ENCODE measurements around the gene C12orf56. TPM values are rescaled to one million over a fixed set of nuclear protein-coding genes. Genes with fewer than 3 reads are reported as not detected.

Gene C12orf56
- polyA plus RNA-seq, 2 of the 4 experiments (the other 2 are of a cell fraction) = 0.05 to 0.22 TPM

GRCh38 chr12:64269161-64269560, 121.4 kb downstream of the C12orf56 start:
- WGBS (ENCODE audit: missing lambda C conversion rate) = 45% methylated on average over 2 of the region's 2 CpGs
- H3K9me3 ChIP-seq = no peaks in the 10 kb centered on the region
- TF ChIP-seq HMGXB4 (CRISPR knock-in tag; IDR thresholded peaks at IDR 0.05; ENCODE audit: borderline replicate concordance) (no peak), CHD2 (IDR thresholded peaks at IDR 0.05; ENCODE audit: low read length, partially characterized antibody) (no peak), EHF (CRISPR knock-in tag; IDR thresholded peaks at IDR 0.05) (no peak), EHMT2 (IDR thresholded peaks at IDR 0.05; ENCODE audit: low read depth) (no peak), CHD4 (IDR thresholded peaks at IDR 0.05; ENCODE audit: borderline replicate concordance) (no peak), TFCP2L1 (CRISPR knock-in tag; IDR thresholded peaks at IDR 0.05) (no peak), RARB (CRISPR knock-in tag; IDR thresholded peaks at IDR 0.05) (no peak)
- no peak overlapping the region for H3K4me3 ChIP-seq
- no peak overlapping the region for H3K27ac ChIP-seq
- no peak for FAIRE-seq
- H3K4me1 ChIP-seq = no peaks in the 10 kb centered on the region
- POLR2A ChIA-PET = no interaction called here
- ATAC-seq = no peak
- DNase-seq (ENCODE audit: low read depth in 1 of 2, low spot score in 1 of 2) = no peak
- no peak overlapping the region for H3K4me2 ChIP-seq
- CTCF ChIA-PET = interaction anchor here (1.1 to 4.6 kb wide), 2 partner anchors 10 to 12 kb away, joined by 4 to 21 read pairs; no protein-coding TSS in a partner anchor

- no peak for TF ChIP-seq FOSB (CRISPR knock-in tag; IDR thresholded peaks at IDR 0.05)
- no peak for TF ChIP-seq HDAC2 (IDR thresholded peaks at IDR 0.05)
- TF ChIP-seq USF2 (IDR thresholded peaks at IDR 0.05) = no peak
- no peak for TF ChIP-seq PHF8 (IDR thresholded peaks at IDR 0.05; ENCODE audit: borderline replicate concordance, low read depth)
- TF ChIP-seq E2F6 (IDR thresholded peaks at IDR 0.05; ENCODE audit: borderline replicate concordance, low read depth) = no peak
- TF ChIP-seq SMC3 (IDR thresholded peaks at IDR 0.05) = no peak
- CTCF ChIA-PET = interaction anchor here (0.6 kb wide), 1 partner anchor 52 kb away, joined by 3 read pairs; no protein-coding TSS in a partner anchor
- peak; percentile 7 for FAIRE-seq
- no peaks in the 10 kb centered on the region for H3K9me3 ChIP-seq
- H3K27ac ChIP-seq = no peak overlapping the region
- no peak overlapping the region for H3K4me3 ChIP-seq
- ATAC-seq = no peak
- H3K4me2 ChIP-seq = no peak overlapping the region
- H3K4me1 ChIP-seq = no peaks in the 10 kb centered on the region
- whole genome bisulfite sequencing (ENCODE audit: missing lambda C conversion rate) = 45% methylated on average over 2 of the region's 2 CpGs
- POLR2A ChIA-PET = no interaction called here
- DNase-seq (ENCODE audit: low read depth in 1 of 2, low spot score in 1 of 2) = no peak
Measured at GRCh38 chr12:64268409-64268808, 122.1 kb downstream of the C12orf56 start.

- H3K4me1 ChIP-seq = no peaks in the 10 kb centered on the region
- FAIRE-seq = no peak
- H3K4me2 ChIP-seq = no peak overlapping the region
- H3K4me3 ChIP-seq = no peak overlapping the region
- no peak overlapping the region for H3K27ac ChIP-seq
- H3K9me3 ChIP-seq = no peaks in the 10 kb centered on the region
- ChIA-PET CTCF (interaction anchor here (1.8 to 2.9 kb wide), 3 partner anchors 9 to 439 kb away, joined by 5 to 18 read pairs (median 6); no protein-coding TSS in a partner anchor), POLR2A (no interaction called here)
- 51% methylated on average over 2 of the region's 2 CpGs for WGBS (ENCODE audit: missing lambda C conversion rate)
- no peak for ATAC-seq
- no peak for DNase-seq (ENCODE audit: low read depth in 1 of 2, low spot score in 1 of 2)
- TF ChIP-seq ZSCAN20 (CRISPR knock-in tag; IDR thresholded peaks at IDR 0.05) (no peak), KDM5A (IDR thresholded peaks at IDR 0.05) (no peak), CBX2 (IDR thresholded peaks at IDR 0.05; ENCODE audit: borderline replicate concordance, low read depth) (no peak), ATOH8 (CRISPR knock-in tag; IDR thresholded peaks at IDR 0.05; ENCODE audit: low read depth) (no peak), ELK1 (IDR thresholded peaks at IDR 0.05; ENCODE audit: low read depth, low read length) (no peak), SMC3 (IDR thresholded peaks at IDR 0.05) (no peak), PHF8 (IDR thresholded peaks at IDR 0.05; ENCODE audit: borderline replicate concordance, low read depth) (no peak), EHF (CRISPR knock-in tag; IDR thresholded peaks at IDR 0.05) (no peak), HES2 (IDR thresholded peaks at IDR 0.05) (no peak), CBX8 (IDR thresholded peaks at IDR 0.05) (no peak), ZC3H11A (IDR thresholded peaks at IDR 0.05) (no peak), RCOR1 (IDR thresholded peaks at IDR 0.05; ENCODE audit: low read depth, low read length) (no peak), MAX (IDR thresholded peaks at IDR 0.05) (no peak), PBX3 (IDR thresholded peaks at IDR 0.05) (no peak), SREBF2 (IDR thresholded peaks at IDR 0.05) (no peak), HOXA7 (CRISPR knock-in tag; IDR thresholded peaks at IDR 0.05) (no peak), KDM1A (IDR thresholded peaks at IDR 0.05; ENCODE audit: low read depth) (no peak)
Measured at GRCh38 chr12:64265839-64266238, 124.7 kb downstream of the C12orf56 start.

All from A549 (cell line).